K562 (cell line): ENCODE measurements around the gene PTP4A2. TPM values are rescaled to one million over a fixed set of nuclear protein-coding genes. Genes with fewer than 3 reads are reported as not detected.

Experiments used
- AFF1 ChIP-seq, 2 experiments: fragments of 450-650 bp; IDR thresholded peaks; 2 replicates each; pipeline ENCODE4 v1.6.1; 2018; ENCODE audit warnings: mild to moderate bottlenecking in 2 of 2, low read depth in 1 of 2; ENCODE audit not compliant: partially characterized antibody in 2 of 2
- ARID1B ChIP-seq: fragments of 450-650 bp; IDR thresholded peaks from 2 replicates; pipeline ENCODE4 v1.6.1; 2016; ENCODE audit warnings: antibody characterized with exemption, mild to moderate bottlenecking, inconsistent platforms
- ARNT ChIP-seq, 2 experiments: fragments of 450-650 bp; IDR thresholded peaks; 2 replicates each; pipeline ENCODE4 v1.6.1; 2016; ENCODE audit warnings: mild to moderate bottlenecking in 1 of 2
- GTF2A2 ChIP-seq: IDR thresholded peaks from 2 replicates; pipeline ENCODE4 v1.6.1; 2016; ENCODE audit warnings: mild to moderate bottlenecking, missing genetic modification characterization, missing compliant biosample characterization
- GTF2E2 ChIP-seq: fragments of 200-800 bp; sonication (Bioruptor generic); IDR thresholded peaks from 2 replicates; pipeline ENCODE4 v1.6.1; 2016; ENCODE audit warnings: missing genetic modification characterization, missing compliant biosample characterization
- HES1 ChIP-seq: fragments of 450-650 bp; IDR thresholded peaks from 2 replicates; pipeline ENCODE4 v1.6.1; 2016; ENCODE audit warnings: low read depth, mild to moderate bottlenecking, moderate library complexity
- HINFP ChIP-seq: fragments of 450-650 bp; conservative IDR thresholded peaks from 2 replicates; pipeline ENCODE4 v1.6.1; 2016; ENCODE audit warnings: missing genetic modification characterization, low read depth, mild to moderate bottlenecking, control low read depth, missing compliant biosample characterization
- HMGXB4 ChIP-seq: sonication (generic); formaldehyde crosslinking; IDR thresholded peaks from 2 replicates; pipeline ENCODE4 v1.8.1; 2023; ENCODE audit warnings: mild to moderate bottlenecking, missing genetic modification reagents
- KAT2B ChIP-seq: IDR thresholded peaks from one replicate; pipeline ENCODE4 v1.6.1; 2012; ENCODE audit warnings: low read depth, mild to moderate bottlenecking, control low read depth, inconsistent platforms, low read length, moderate library complexity
- KLF1 ChIP-seq: fragments of 450-650 bp; IDR thresholded peaks from 2 replicates; pipeline ENCODE4 v1.6.1; 2016; ENCODE audit warnings: missing genetic modification characterization, missing compliant biosample characterization
- LEF1 ChIP-seq: fragments of 450-650 bp; IDR thresholded peaks from 2 replicates; pipeline ENCODE4 v1.6.1; 2016; ENCODE audit warnings: mild to moderate bottlenecking
- NFIX ChIP-seq: fragments of 250-450 bp; sonication (Bioruptor Pico); IDR thresholded peaks from 2 replicates; pipeline ENCODE4 v1.4.0; 2020; ENCODE audit warnings: low read depth, mild to moderate bottlenecking, moderate library complexity
- NR4A1 ChIP-seq, 2 experiments: fragments of 250-450 bp in 1 of 2; fragments of 450-650 bp in 1 of 2; sonication (Bioruptor Pico) in 1 of 2; IDR thresholded peaks; 2 replicates each; pipeline versions ENCODE4 v1.4.0 to v1.6.1; 2016 to 2020; ENCODE audit warnings: mild to moderate bottlenecking in 2 of 2, missing compliant biosample characterization in 1 of 2, missing genetic modification characterization in 1 of 2, moderate library complexity in 1 of 2
- NRF1 ChIP-seq, 2 experiments: fragments of 450-650 bp; IDR thresholded peaks in 1 of 2; conservative IDR thresholded peaks in 1 of 2; 2 replicates each; pipeline ENCODE4 v1.6.1; 2014; ENCODE audit warnings: mild to moderate bottlenecking in 2 of 2
- PRMT5 ChIP-seq: sonication (generic); formaldehyde crosslinking; IDR thresholded peaks from 2 replicates; pipeline ENCODE4 v1.5.0; 2020; ENCODE audit warnings: missing genetic modification reagents
- RCOR1 ChIP-seq, 2 experiments: IDR thresholded peaks; 2 replicates each; pipeline ENCODE4 v1.6.1; 2012; ENCODE audit warnings: low read depth in 2 of 2, low read length in 2 of 2, borderline replicate concordance in 1 of 2, improper control_type of control experiment in 1 of 2
- TFAM ChIP-seq: fragments of 250-450 bp; sonication (Bioruptor Pico); conservative IDR thresholded peaks from 2 replicates; pipeline ENCODE4 v1.5.0; 2021; ENCODE audit warnings: mild to moderate bottlenecking, moderate library complexity
- ZNF232 ChIP-seq: sonication (generic); formaldehyde crosslinking; IDR thresholded peaks from 2 replicates; pipeline ENCODE4 v1.8.0; 2022; ENCODE audit warnings: mild to moderate bottlenecking, missing genetic modification reagents
- ZNF507 ChIP-seq: conservative IDR thresholded peaks from 2 replicates; pipeline ENCODE4 v1.6.1; 2017; ENCODE audit warnings: missing genetic modification characterization, missing compliant biosample characterization
- polyA plus RNA-seq, 8 experiments: library from polyadenylated mRNA; depleted of rRNA in 4 of 8; stranded (reverse) in 5 of 8; unstranded in 3 of 8; fragments of >200 nt; fragmentation: Nextera tagmentation in 2 of 8; fragmentation: Illumina TruSeq in 1 of 8; extraction: Ambion mirVana in 2 of 8; extraction: Trizol in 1 of 8; gene quantifications; 2 replicates each; pipeline versions ENCODE4 v1.2.1 to v1.2.3, GENCODE V29; 2011 to 2014; ENCODE audit warnings: inconsistent platforms in 1 of 8, missing spikeins in 1 of 8
- total RNA-seq, 7 experiments: library from RNA; depleted of rRNA in 6 of 7; stranded (reverse); fragments of >200 nt in 6 of 7; fragmentation: Illumina TruSeq in 2 of 7; extraction: Trizol in 2 of 7; gene quantifications; 2 replicates each; pipeline versions ENCODE4 v1.2.1 to v1.2.3, GENCODE V29; 2011 to 2021; ENCODE audit warnings: low replicate concordance in 1 of 7

The PTP4A2 gene
- total and polyA plus RNA-seq, 9 of the 15 experiments (the other 6 are each of a cell fraction or from before 2014, with no cell fraction given) = 197 to 870 (median 480) TPM

- TF ChIP-seq RCOR1 (IDR thresholded peaks at IDR 0.05; ENCODE audit: borderline replicate concordance in 1 of 2, low read depth in 2 of 2, low read length in 2 of 2) (peak; percentile 52 to 93; a peak in 3 of 4 replicates), ARID1B (peak; percentile 90), ZNF232 (CRISPR knock-in tag) (no peak), HMGXB4 (no peak), PRMT5 (CRISPR knock-in tag) (no peak), LEF1 (peak; percentile 99), GTF2A2 (no peak), NFIX (no peak), HINFP (tag) (no peak; the same call in 1 of the 2 replicates), GTF2E2 (tag) (no peak; the same call in 1 of the 2 replicates), KLF1 (no peak), KAT2B (peak; percentile 60), HES1 (peak; percentile 27; the same call in 1 of the 2 replicates), ZNF507 (tag) (no peak), TFAM (CRISPR knock-in tag) (no peak), AFF1 (IDR thresholded peaks at IDR 0.05; ENCODE audit: low read depth in 1 of 2, partially characterized antibody in 2 of 2) (peak; percentile 74 to 77), NRF1 (conservative IDR thresholded peaks at IDR 0.05 in 1 of 2, IDR thresholded peaks at IDR 0.05 in 1 of 2) (peak; percentile 49 to 57; a peak in 3 of 4 replicates), NR4A1 (CRISPR knock-in tag; IDR thresholded peaks at IDR 0.05) (no peak), NR4A1 (tag; IDR thresholded peaks at IDR 0.05) (no peak), ARNT (IDR thresholded peaks at IDR 0.05) (peak in 1 of 2 experiments; percentile 47; a peak in 2 of 4 replicates)
Observed at GRCh38 chr1:31955917-31956736, 18.0 kb upstream of the PTP4A2 start (continued).
